ENCODE data around the gene PRAMEF17.
"Not testable (repeated sequence)": the region's sequence is repeated elsewhere in the genome, so short reads cannot be mapped to it uniquely, and the experiment has no call there.

The PRAMEF17 gene, protein sequence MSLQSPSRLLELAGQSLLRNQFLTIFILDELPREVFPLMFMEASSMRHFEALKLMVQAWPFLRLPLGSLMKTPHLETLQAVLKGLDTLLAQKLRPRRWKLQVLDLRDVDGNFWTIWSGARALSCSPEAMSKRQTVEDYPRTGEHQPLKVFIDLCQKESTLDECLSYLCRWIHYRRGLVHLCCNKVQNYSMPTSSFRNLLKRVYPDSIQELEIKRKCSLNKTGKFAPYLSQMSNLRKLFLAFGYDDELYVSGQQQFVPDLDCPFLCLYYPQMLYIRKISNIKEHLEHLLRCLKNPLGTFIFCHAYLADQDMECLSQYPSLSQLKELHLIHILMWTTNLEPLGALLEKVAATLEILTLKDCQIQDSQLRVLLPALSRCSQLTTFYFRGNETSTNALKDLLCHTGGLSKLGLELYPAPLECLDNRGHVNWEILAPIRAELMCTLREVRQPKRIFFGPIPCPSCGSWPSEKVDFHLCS

DNA sequence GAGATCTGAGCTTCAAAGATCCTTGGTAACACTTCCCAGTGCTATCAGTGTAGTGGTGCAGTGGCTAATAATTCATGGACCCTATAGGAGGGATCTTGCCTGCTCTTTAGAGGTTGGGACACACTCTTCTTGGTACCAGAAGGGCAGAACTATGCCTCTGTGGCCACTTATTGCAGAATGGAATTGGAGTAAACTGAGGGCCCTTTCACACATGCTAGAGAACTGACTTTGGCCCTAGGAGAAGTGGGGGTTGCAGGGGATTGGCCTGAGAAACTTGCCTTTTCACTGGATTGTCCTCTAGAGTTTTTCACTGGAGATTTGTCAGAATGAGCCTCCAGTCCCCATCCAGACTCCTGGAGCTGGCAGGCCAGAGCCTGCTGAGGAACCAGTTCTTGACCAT, at the start of gene PRAMEF17:
TSS of gene PRAMEF17 (plus strand) at position 301 of the 400 bp plus-strand sequence. CDS start at position 327, 26 bp downstream.
- not testable (repeated sequence) for DNase-seq

DNA sequence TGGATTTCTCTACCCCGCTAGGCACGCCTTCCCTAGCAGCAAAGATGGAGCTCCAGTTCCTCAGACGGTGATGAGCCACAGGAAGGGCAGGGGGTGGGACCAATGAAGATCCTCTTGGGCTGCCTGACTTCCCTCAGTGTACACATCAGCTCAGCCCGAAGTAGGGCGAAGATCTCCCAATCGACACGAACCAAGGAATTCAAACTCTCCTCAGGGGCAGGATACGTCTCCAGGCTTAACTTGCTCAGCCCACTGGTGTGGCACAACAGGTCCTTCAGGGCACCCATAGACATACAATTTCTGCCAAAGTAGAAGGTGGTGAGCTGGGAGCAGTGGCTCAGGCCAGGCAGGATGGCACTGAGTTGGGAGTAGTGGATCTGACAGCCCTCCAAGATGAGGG, 46.9 kb upstream of the PRAMEF17 start:
- not testable (repeated sequence) for DNase-seq

DNA sequence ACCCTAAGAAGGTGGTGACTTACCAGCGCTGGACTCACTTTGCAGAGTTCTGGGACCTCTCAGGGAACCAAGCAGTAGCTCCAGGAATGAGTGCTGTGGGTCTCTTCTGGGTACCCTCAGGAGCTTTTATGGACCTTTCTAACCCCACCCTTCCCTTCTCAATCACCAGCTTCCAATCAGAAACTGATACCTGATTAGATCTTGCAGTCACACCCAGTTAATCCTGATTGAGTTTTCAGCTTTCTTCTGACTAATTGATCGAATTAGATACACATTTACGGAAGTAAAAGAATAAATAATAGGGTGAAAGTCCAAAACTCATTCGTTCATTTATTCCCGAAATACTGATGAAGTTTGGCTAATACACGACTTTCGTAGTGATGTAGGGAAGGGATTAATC, 42.4 kb upstream of the PRAMEF17 start, which contains the start of gene PRAMEF14:
TSS of gene PRAMEF14 (minus strand) at position 101 of the 400 bp plus-strand sequence. CDS start 1,820 bp downstream, outside the sequence.
- not testable (repeated sequence) for DNase-seq

DNA sequence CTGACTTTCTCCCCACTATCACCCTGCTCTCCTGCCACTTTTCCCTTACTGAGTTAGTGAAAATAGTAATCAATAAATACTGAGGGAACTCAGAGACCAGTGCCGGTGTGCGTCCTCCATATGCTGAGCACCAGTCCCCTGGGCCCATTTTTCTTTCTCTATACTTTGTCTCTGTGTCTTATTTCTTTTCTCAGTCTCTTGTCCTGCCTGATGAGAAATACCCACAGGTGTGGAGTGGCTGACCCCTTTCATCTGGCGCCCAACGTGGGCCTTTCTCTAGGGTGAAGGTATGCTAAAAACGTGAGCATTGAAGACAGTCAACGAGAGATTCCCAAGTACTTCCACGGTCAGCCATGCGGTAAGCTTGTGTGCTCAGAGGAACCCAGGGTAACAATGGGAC, 36.0 kb upstream of the PRAMEF17 start:
- not testable (repeated sequence) for DNase-seq

DNA sequence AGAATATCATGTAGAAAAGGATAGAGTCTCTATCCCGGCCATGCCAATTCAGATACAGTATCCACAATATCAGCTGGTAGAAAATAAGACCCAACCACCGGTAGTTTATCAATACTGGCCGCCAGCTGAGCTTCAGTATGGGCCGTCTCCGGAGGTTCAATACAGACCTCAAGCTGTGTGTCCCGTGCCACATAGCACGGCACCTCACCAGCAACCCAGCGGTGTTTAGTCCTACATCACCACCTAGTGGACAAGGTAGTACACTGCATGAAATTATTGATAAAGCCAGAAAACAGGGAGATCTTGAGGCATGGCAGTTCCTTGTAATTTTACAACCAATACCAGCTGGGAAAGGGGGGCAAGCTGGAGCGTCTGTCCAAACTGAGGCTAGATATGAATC, 35.0 kb upstream of the PRAMEF17 start:
- not testable (repeated sequence) for DNase-seq

GRCh38 chr1:13356774-13357173, 32.7 kb upstream of the PRAMEF17 start:
- peak; percentile 5 for DNase-seq

GRCh38 chr1:13362364-13362763, 27.1 kb upstream of the PRAMEF17 start:
- DNase-seq = not testable (repeated sequence)

GRCh38 chr1:13364928-13365327, 24.5 kb upstream of the PRAMEF17 start:
- not testable (repeated sequence) for DNase-seq

DNA sequence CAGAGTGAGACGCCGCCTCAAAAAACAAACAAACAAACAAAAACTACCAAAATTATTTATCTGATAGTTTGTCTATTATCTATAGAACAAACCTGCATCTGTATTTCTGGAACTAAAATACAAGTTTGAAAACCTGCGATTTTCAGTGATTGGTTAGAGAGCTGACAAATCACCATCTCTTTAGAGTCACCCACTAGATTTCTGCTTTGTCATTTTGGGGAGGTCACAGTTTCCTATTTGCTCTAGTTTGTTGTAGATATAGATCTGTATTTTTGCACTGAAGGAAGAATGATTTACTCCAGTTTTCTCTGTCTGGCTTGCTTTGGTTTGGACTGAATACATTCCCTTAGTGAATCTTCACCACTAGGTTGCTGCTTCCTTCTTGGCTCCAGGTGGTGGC, 22.9 kb upstream of the PRAMEF17 start:
- not testable (repeated sequence) for DNase-seq

- DNase-seq = not testable (repeated sequence)
These were observed 20.9 kb upstream of the PRAMEF17 start for GRCh38 chr1:13368544-13368943.

- DNase-seq = not testable (repeated sequence)
These were observed 10.4 kb upstream of the PRAMEF17 start for GRCh38 chr1:13378983-13379382.

- not testable (repeated sequence) for DNase-seq
These were observed 9.1 kb upstream of the PRAMEF17 start for GRCh38 chr1:13380380-13380779.

GRCh38 chr1:13393004-13393403, 3.6 kb downstream of the PRAMEF17 start:
- DNase-seq = not testable (repeated sequence)

DNA sequence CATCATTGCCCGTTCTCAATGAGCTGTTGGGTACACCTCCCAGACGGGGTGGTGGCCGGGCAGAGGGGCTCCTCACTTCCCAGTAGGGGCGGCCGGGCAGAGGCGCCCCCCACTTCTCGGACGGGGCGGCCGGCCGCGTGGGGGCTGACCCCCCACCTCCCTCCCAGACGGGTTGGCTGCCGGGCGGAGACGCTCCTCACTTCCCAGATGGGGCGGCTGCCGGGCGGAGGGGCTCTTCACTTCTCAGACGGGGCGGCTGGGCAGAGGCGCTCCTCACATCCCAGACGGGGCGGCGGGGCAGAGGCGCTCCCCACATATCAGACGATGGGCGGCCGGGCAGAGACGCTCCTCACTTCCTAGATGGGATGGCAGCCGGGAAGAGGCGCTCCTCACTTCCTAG, 5.3 kb downstream of the PRAMEF17 start:
- not testable (repeated sequence) for DNase-seq

- DNase-seq = not testable (repeated sequence)
These were observed 5.9 kb downstream of the PRAMEF17 start for GRCh38 chr1:13395311-13395710.

GRCh38 chr1:13407811-13408210, 18.4 kb downstream of the PRAMEF17 start:
- no peak for DNase-seq

GRCh38 chr1:13410150-13410549, 20.7 kb downstream of the PRAMEF17 start, which contains the start of gene PRAMEF20:
TSS of gene PRAMEF20 (plus strand) at chr1:13410450. CDS start at chr1:13416355, 5,905 bp downstream.
- DNase-seq = not testable (repeated sequence)

DNA sequence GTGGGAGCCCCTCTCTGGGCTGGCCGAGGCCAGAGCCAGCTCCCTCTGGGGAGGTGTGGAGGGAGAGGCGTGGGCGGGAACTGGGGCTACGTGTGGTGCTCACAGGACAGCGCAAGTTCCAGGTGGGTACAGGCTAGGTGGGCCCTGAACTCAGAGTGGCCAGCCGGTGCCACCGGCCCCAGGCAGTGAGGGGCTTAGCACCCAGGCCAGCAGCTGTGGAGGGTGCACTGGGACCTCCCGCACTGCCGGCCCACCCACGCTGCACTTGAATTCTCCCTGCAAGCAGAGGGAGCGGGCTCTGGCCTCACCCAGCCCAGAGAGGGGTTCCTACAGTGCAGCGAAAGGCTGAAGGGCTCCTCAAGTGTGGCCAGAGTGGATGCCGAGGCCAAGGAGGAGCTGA, 41.1 kb downstream of the PRAMEF17 start:
- no peak for DNase-seq

GRCh38 chr1:13432251-13432650, 42.8 kb downstream of the PRAMEF17 start:
- DNase-seq = no peak

DNA sequence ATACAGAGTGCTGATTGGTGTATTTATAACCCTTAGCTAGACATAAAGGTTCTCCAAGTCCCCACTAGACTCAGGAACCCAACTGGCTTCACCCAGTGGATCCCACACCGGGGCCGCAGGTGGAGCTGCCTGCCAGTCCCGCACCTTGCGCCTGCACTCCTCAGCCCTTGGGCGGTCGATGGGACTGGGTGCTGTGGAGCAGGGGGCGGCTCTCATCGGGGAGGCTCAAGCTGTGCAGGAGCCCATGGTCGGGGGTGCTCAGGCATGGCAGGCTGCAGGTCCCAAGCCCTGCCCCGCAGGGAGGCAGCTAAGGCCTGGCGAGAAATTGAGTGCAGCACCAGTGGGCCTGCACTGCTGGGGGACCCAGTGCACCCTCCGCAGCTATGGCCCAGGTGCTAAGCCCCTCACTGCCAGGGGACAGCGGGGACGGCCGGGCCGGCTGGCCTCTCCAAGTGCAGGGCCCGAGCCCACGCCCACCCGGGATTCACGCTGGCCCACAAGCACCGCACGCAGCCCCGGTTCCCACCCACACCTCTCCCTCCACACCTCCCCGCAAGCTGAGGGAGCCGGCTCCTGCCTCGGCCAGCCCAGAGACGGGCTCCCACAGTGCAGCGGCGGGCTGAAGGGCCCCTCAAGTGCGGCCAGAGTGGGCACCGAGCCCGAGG, 44.4 kb downstream of the PRAMEF17 start:
- not testable (repeated sequence) for DNase-seq

GRCh38 chr1:13435458-13435857, 46.0 kb downstream of the PRAMEF17 start:
- DNase-seq = no peak

GRCh38 chr1:13439104-13439783, 49.8 kb downstream of the PRAMEF17 start:
- not testable (repeated sequence) for DNase-seq

Data from NCI-H2227 treated with DMSO at 0.1 percent for 48 hours (cell line).